T-cell (primary cell): ENCODE results near the gene NAP1L1. TPM values are rescaled to one million over a fixed set of nuclear protein-coding genes. Genes with fewer than 3 reads are reported as not detected.

ENCODE experiments used
- ATAC-seq, 4 experiments: fragments of 200-7000 bp in 3 of 4; fragments of 150-1000 bp in 1 of 4; cut with Tn5 transposase; replicated peaks in 1 of 4; 1 replicate in 3 of 4; 2 replicates in 1 of 4; pipeline ENCODE4 v1.10.0; 2021; ENCODE audit warnings: moderate library complexity in 3 of 4, mild to moderate bottlenecking in 2 of 4, moderate number of reproducible peaks in 1 of 4
- CTCF ChIA-PET, 2 donors: fragments of 300-600 bp; sonication (Branson Sonifier 250); formaldehyde crosslinking; loops; one replicate each; lab custom pipeline; 2022; ENCODE audit warnings: antibody characterized with exemption in 2 of 2; lab: Charles Lee
- POLR2A ChIA-PET, 2 donors: fragments of 300-600 bp; sonication (Branson Sonifier 250); formaldehyde crosslinking; loops; one replicate each; lab custom pipeline; 2022; ENCODE audit warnings: antibody characterized with exemption in 2 of 2; lab: Charles Lee
- DNase-seq, 35 experiments: peaks; one replicate each; pipeline versions ENCODE4 v3.0.0 to v3.0.0-alpha.2; 2013 to 2023
- H3K27ac ChIP-seq: one replicate; pipeline ENCODE4 v1.5.1; 2013; ENCODE audit warnings: low read length
- H3K27me3 ChIP-seq, 2 experiments: replicated peaks in 1 of 2; 1 replicate in 1 of 2; 2 replicates in 1 of 2; pipeline versions ENCODE4 v1.6.1 to v1.7.0; 2013; ENCODE audit warnings: low read length in 1 of 2, mixed read lengths in 1 of 2; ENCODE audit not compliant: control insufficient read depth in 2 of 2, insufficient read depth in 2 of 2; ENCODE audit errors: extremely low read depth in 1 of 2
- H3K36me3 ChIP-seq, 2 donors: 1 replicate in 1 of 2; 2 replicates in 1 of 2; pipeline versions ENCODE4 v1.6.1 to v1.7.0; 2013; ENCODE audit warnings: low read length in 1 of 2; ENCODE audit not compliant: control insufficient read depth in 2 of 2, insufficient read depth in 1 of 2; ENCODE audit errors: extremely low read depth in 1 of 2
- H3K4me1 ChIP-seq, 2 experiments: 1 replicate in 1 of 2; 2 replicates in 1 of 2; pipeline versions ENCODE4 v1.6.1 to v1.7.0; 2013; ENCODE audit warnings: low read length in 2 of 2, mixed read lengths in 1 of 2; ENCODE audit not compliant: insufficient read depth in 2 of 2, control insufficient read depth in 1 of 2; ENCODE audit errors: extremely low read depth in 1 of 2
- H3K4me3 ChIP-seq, 2 donors: 1 replicate in 1 of 2; 2 replicates in 1 of 2; pipeline versions ENCODE4 v1.5.1 to v1.7.0; 2013; ENCODE audit warnings: mild to moderate bottlenecking in 2 of 2, low read length in 1 of 2, moderate library complexity in 1 of 2; ENCODE audit not compliant: control insufficient read depth in 1 of 2; ENCODE audit errors: extremely low read depth in 1 of 2
- H3K9me3 ChIP-seq: 2 replicates; pipeline ENCODE4 v1.7.0; 2013
- H3K27ac Mint-ChIP-seq, 2 donors: one replicate each; pipeline ENCODE4 v1.8.0; 2020 to 2021; ENCODE audit warnings: mild to moderate bottlenecking in 2 of 2, mixed read lengths in 2 of 2
- H3K27me3 Mint-ChIP-seq, 2 donors: one replicate each; pipeline ENCODE4 v1.8.0; 2021 to 2022; ENCODE audit warnings: mixed read lengths in 2 of 2
- H3K36me3 Mint-ChIP-seq: one replicate; pipeline ENCODE4 v1.8.0; 2021; ENCODE audit warnings: mixed read lengths
- H3K4me1 Mint-ChIP-seq, 3 donors: one replicate each; pipeline ENCODE4 v1.8.0; 2020 to 2022; ENCODE audit warnings: mixed read lengths in 3 of 3, mild to moderate bottlenecking in 1 of 3
- H3K4me3 Mint-ChIP-seq, 3 donors: one replicate each; pipeline ENCODE4 v1.8.0; 2020 to 2022; ENCODE audit warnings: mild to moderate bottlenecking in 3 of 3, mixed read lengths in 3 of 3, moderate library complexity in 3 of 3
- H3K9me3 Mint-ChIP-seq, 3 donors: one replicate each; pipeline ENCODE4 v1.8.0; 2020 to 2022; ENCODE audit warnings: mixed read lengths in 3 of 3
- WGBS: methylation state at CpG from one replicate; pipeline ENCODE4 v1.1.5; 2013; ENCODE audit warnings: missing lambda C conversion rate; ENCODE audit not compliant: insufficient coverage; 5-methylcytosine and 5-hydroxymethylcytosine counted together
- total RNA-seq, 35 experiments: library from RNA in 6 of 35; stranded (reverse) in 6 of 35; fragments of 120-200 nt in 1 of 35; gene quantifications; one replicate each; pipeline versions ENCODE4 v1.2.1 to v1.2.4 and lab custom pipeline; 2013 to 2026

Gene NAP1L1
- total RNA-seq, 5 donors from 2014 or later (not counting 1 experiment from before 2014, with no cell fraction given), result 523 to 643 (median 591) TPM

DNA sequence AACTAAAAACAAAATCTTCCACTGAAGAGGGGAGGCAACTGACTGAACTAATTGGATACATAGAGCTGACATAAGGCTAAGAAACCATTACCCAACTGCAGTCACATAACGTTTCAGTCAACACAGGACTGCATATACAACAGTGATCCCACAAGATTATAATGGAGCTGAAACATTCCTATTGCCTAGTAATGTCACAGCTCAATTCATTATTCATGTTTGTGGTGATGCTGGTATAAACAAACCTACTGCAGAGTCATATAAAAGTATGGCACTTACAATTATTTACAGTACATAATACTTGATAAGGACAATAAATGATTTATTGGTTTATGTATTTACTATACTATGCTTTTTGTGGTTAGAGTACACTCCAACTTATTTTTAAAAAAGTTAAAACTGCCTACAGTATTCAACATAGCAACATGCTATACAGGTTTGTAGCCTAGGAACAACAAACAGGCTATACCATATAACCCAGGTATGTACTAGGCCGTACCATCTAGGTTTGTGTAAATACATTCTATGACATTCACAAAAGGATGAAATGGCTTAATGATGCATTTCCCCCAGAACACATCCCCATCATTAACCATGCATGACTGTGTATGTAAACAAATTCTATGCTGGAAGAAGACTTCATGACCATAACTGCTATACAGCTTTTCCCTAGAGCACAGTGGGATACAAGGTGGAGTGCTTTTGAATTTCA is 4.3 kb downstream of the NAP1L1 start:
- no peak overlapping the region for H3K4me3 Mint-ChIP-seq
- POLR2A ChIA-PET, result interaction anchor here (0.7 to 2.5 kb wide), 4 partner anchors 8 to 580 kb away, joined by 4 to 10 read pairs (median 6); no protein-coding TSS in a partner anchor
- ATAC-seq (no peak), DNase-seq (no peak)
- Histone ChIP-seq H3K4me3 (no peak overlapping the region), H3K27me3 (no peaks in the 10 kb centered on the region), H3K27ac (no peak overlapping the region), H3K9me3 (peaks cover 3% of the 10 kb centered on the region), H3K36me3 (peaks cover 0 to 3% of the 10 kb centered on the region in 2 donors), H3K4me1 (peaks cover 17% of the 10 kb centered on the region in 2 experiments)
- H3K36me3 Mint-ChIP-seq, result peaks cover 24% of the 10 kb centered on the region
- CTCF ChIA-PET, result interaction anchor here (0.7 to 1.3 kb wide), 3 partner anchors 52 to 597 kb away, joined by 3 to 5 read pairs (median 3); no protein-coding TSS in a partner anchor
- WGBS, result no CpG with 5 or more reads among the region's 2 CpGs
- peaks cover 0 to 9% (median 0%) of the 10 kb centered on the region in 3 donors for H3K9me3 Mint-ChIP-seq
- peaks cover 76 to 82% (median 76%) of the 10 kb centered on the region in 3 donors for H3K4me1 Mint-ChIP-seq
- H3K27me3 Mint-ChIP-seq, result no peaks in the 10 kb centered on the region
- no peak overlapping the region for H3K27ac Mint-ChIP-seq

DNA sequence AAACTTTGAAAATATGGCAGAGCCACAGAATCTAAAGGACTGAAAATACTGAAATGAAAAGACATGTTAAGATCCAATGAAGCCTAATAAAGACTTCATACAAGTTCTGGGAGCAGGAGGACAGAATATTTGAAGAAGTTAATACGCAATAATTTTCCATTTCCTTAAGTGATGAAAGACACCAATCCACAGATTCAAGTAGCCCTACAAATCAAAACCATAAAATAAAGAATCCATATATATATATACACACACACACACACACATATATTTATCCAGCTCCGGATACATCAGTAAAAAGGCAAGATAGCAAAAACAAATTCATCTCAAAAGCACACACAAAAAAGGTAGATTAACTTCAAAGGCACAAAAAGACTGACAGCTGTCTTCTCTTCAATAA is 5.7 kb downstream of the NAP1L1 start:
- no peak overlapping the region for H3K4me3 Mint-ChIP-seq
- no peak for ATAC-seq
- Histone ChIP-seq H3K9me3 (peaks cover 3% of the 10 kb centered on the region), H3K27ac (no peak overlapping the region), H3K27me3 (no peaks in the 10 kb centered on the region), H3K4me3 (no peak overlapping the region), H3K4me1 (peaks cover 16 to 19% of the 10 kb centered on the region in 2 experiments), H3K36me3 (peaks cover 0 to 3% of the 10 kb centered on the region in 2 donors)
- peaks cover 0 to 9% (median 0%) of the 10 kb centered on the region in 3 donors for H3K9me3 Mint-ChIP-seq
- H3K4me1 Mint-ChIP-seq, result peaks cover 80 to 82% (median 82%) of the 10 kb centered on the region in 3 donors
- ChIA-PET POLR2A (interaction anchor here (0.6 to 0.9 kb wide), 4 partner anchors 37 to 683 kb away, joined by 3 to 4 read pairs (median 4); no protein-coding TSS in a partner anchor), CTCF (interaction anchor here (0.9 to 1.3 kb wide), 4 partner anchors 10 to 595 kb away, joined by 3 to 6 read pairs (median 4); no protein-coding TSS in a partner anchor)
- WGBS, result no CpG with 5 or more reads among the region's 2 CpGs
- H3K27me3 Mint-ChIP-seq, result no peaks in the 10 kb centered on the region
- no peak overlapping the region for H3K27ac Mint-ChIP-seq
- no peak for DNase-seq
- H3K36me3 Mint-ChIP-seq, result peaks cover 26% of the 10 kb centered on the region

DNA sequence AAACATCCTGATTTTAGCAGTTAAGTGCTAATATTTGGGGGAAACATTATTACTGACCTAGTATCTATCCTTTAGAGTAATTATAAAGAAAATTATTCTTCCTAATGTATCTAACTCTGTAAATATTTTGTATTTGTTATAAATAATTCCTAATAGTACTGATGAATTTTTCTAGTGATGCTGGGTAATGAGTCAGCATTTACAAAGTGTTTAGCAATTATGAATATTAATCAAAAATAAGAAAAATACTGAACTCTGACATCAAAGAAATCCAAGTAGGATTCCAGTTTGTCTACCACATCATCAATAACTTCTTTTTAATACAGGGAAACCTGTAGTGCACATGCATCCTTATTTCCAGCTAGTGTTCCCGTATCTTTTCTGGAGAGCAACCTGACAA is 9.0 kb downstream of the NAP1L1 start:
- no peaks in the 10 kb centered on the region for H3K27me3 Mint-ChIP-seq
- WGBS, result 100% methylated on average over 1 of the region's 1 CpG
- H3K36me3 ChIP-seq, result peaks cover 1 to 18% of the 10 kb centered on the region in 2 donors

DNA sequence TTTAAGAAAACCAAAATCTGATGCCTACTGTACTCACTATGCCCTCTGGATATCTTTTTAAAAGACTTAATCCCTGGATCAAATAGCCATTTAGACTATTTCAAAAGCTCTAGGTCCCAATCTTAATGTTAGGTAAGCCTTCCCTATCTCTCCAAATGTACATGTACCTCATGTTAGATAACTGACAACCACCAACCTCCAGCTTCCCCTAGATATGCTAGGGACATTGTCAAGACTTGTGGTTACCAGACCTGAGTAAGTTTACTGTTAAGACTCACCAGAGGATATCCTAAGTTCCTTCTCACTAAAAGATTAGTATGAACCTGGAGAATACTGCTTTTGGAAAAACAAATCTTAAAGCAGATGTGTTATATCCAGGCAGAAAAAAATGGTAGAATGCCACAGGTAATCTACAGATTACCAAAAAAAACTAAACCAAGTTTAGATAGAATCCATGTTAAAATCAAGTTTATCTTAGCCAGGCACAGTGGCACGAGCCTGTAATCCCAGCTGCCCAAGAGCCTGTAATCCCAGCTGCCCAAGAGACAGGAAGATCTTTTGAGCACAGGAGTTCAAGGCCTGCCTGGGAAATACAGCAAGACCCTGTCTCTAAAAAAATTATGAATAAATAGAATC is 9.7 kb downstream of the NAP1L1 start:
- DNase-seq (no peak), ATAC-seq (no peak)
- Histone ChIP-seq H3K9me3 (peaks cover 3% of the 10 kb centered on the region), H3K4me1 (peaks cover 8% of the 10 kb centered on the region in 2 experiments), H3K4me3 (no peak overlapping the region), H3K27me3 (no peaks in the 10 kb centered on the region), H3K27ac (no peak overlapping the region), H3K36me3 (peaks cover 5 to 18% of the 10 kb centered on the region in 2 donors)
- H3K4me3 Mint-ChIP-seq, result no peak overlapping the region
- POLR2A ChIA-PET, result interaction anchor here in 1 of 2 donors (0.5 kb wide), 1 partner anchor 540 kb away, joined by 3 read pairs; no protein-coding TSS in a partner anchor
- H3K9me3 Mint-ChIP-seq, result peaks cover 0 to 9% (median 0%) of the 10 kb centered on the region in 3 donors
- WGBS, result no CpG with 5 or more reads among the region's 1 CpG
- no peak overlapping the region for H3K27ac Mint-ChIP-seq
- peaks cover 46% of the 10 kb centered on the region for H3K36me3 Mint-ChIP-seq
- H3K27me3 Mint-ChIP-seq, result no peaks in the 10 kb centered on the region
- peaks cover 80 to 85% (median 82%) of the 10 kb centered on the region in 3 donors for H3K4me1 Mint-ChIP-seq
- CTCF ChIA-PET, result interaction anchor here in 1 of 2 donors (1.3 kb wide), 1 partner anchor 10 kb away, joined by 3 read pairs; no protein-coding TSS in a partner anchor

More for the DNA sequence above, 9.0 kb downstream of the NAP1L1 start:
- Mint-ChIP-seq H3K4me1 (peaks cover 79 to 86% (median 82%) of the 10 kb centered on the region in 3 donors), H3K36me3 (peaks cover 47% of the 10 kb centered on the region), H3K9me3 (peaks cover 0 to 9% (median 0%) of the 10 kb centered on the region in 3 donors), H3K4me3 (no peak overlapping the region), H3K27ac (no peak overlapping the region)
- Histone ChIP-seq H3K27ac (no peak overlapping the region), H3K9me3 (peaks cover 3% of the 10 kb centered on the region), H3K27me3 (no peaks in the 10 kb centered on the region), H3K4me1 (peaks cover 5 to 8% of the 10 kb centered on the region in 2 experiments), H3K4me3 (no peak overlapping the region)
- no peak for ATAC-seq
- CTCF ChIA-PET, result no interaction called here
- POLR2A ChIA-PET, result interaction anchor here in 1 of 2 donors (0.7 kb wide), 1 partner anchor 10 kb away, joined by 5 read pairs; no protein-coding TSS in a partner anchor
- no peak for DNase-seq

DNA sequence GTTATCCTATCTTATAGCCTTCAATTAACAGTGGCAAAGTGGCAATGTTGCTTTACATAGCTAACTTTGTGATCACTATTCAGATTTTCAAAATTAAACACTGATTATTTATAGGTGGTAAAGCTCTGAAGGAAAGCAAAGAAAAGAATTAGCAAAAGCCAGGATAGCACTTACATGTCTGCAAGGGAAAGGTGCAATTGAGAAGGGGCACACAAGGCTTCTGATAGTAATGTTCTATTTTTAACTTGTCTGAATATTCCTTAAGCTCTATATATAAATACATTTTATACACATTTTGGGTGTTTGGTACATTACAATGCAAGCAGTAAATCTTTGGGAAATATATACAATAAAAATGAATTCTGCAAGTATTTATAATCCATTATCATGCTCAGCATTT is 10.9 kb downstream of the NAP1L1 start:
- Histone ChIP-seq H3K27ac (no peak overlapping the region), H3K4me3 (no peak overlapping the region), H3K27me3 (no peaks in the 10 kb centered on the region), H3K4me1 (peaks cover 7 to 8% of the 10 kb centered on the region in 2 experiments), H3K36me3 (peaks cover 5 to 16% of the 10 kb centered on the region in 2 donors), H3K9me3 (no peaks in the 10 kb centered on the region)
- Mint-ChIP-seq H3K27me3 (no peaks in the 10 kb centered on the region), H3K27ac (no peak overlapping the region), H3K36me3 (peaks cover 47% of the 10 kb centered on the region), H3K4me3 (no peak overlapping the region), H3K4me1 (peaks cover 80 to 82% (median 82%) of the 10 kb centered on the region in 3 donors), H3K9me3 (peaks cover 0 to 4% (median 0%) of the 10 kb centered on the region in 3 donors)
- CTCF ChIA-PET, result no interaction called here
- POLR2A ChIA-PET, result interaction anchor here (0.6 to 2.8 kb wide), 2 partner anchors 8 to 9 kb away, joined by 3 to 10 read pairs; no protein-coding TSS in a partner anchor
- no peak for ATAC-seq
- DNase-seq, result no peak

DNA sequence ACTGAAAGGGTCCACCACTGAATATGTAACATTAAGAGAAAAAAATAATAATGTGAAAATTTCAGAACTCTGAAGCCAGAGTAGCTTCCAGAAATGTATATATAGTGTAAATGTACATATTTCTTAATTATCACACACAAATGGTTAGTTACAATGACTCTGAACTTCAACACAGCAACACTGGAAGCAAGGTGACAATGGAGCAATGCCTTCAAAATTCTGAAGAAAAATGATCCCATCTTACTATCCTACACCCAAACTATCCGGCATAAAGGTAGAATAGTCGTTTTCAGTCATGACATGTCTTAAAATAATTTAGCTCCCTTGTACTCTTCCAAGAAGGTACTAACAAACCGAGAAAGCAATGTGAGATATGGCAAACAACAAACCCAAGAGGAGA is 11.9 kb downstream of the NAP1L1 start:
- POLR2A ChIA-PET, result interaction anchor here in 1 of 2 donors (0.9 to 2.8 kb wide), 2 partner anchors 9 to 479 kb away, joined by 4 to 10 read pairs; no protein-coding TSS in a partner anchor
- H3K4me3 Mint-ChIP-seq, result no peak overlapping the region
- no CpG with 5 or more reads among the region's 3 CpGs for WGBS
- DNase-seq (no peak), ATAC-seq (no peak)
- CTCF ChIA-PET, result no interaction called here
- H3K9me3 ChIP-seq, result no peaks in the 10 kb centered on the region
- peaks cover 82 to 84% (median 83%) of the 10 kb centered on the region in 3 donors for H3K4me1 Mint-ChIP-seq
- no peak overlapping the region for H3K27ac ChIP-seq
- H3K27ac Mint-ChIP-seq, result no peak overlapping the region
- H3K4me1 ChIP-seq, result peaks cover 6 to 7% of the 10 kb centered on the region in 2 experiments
- no peaks in the 10 kb centered on the region for H3K27me3 Mint-ChIP-seq
- peaks cover 5 to 17% of the 10 kb centered on the region in 2 donors for H3K36me3 ChIP-seq
- no peaks in the 10 kb centered on the region for H3K9me3 Mint-ChIP-seq
- H3K4me3 ChIP-seq, result no peak overlapping the region
- no peaks in the 10 kb centered on the region for H3K27me3 ChIP-seq
- H3K36me3 Mint-ChIP-seq, result peaks cover 50% of the 10 kb centered on the region
